GM18526 (cell line): Measurements from ENCODE around the gene PPP1R36.

ENCODE experiments used
- POLR2A ChIP-seq: IDR thresholded peaks from 3 replicates; pipeline ENCODE4 v1.6.1; 2011; ENCODE audit not compliant: insufficient read length; ENCODE audit errors: extremely low read depth

The PPP1R36 gene

GRCh38 chr14:64542836-64543201 lies 6.9 kb upstream of the PPP1R36 start:
- TF ChIP-seq POLR2A = no peak

- no peak for TF ChIP-seq POLR2A
These were observed 5.0 kb upstream of the PPP1R36 start for GRCh38 chr14:64544607-64545312.

GRCh38 chr14:64549016-64549415 lies 745 bp upstream of the PPP1R36 start:
- TF ChIP-seq POLR2A = no peak

- TF ChIP-seq POLR2A = no peak
These were observed 1.0 kb downstream of the PPP1R36 start for GRCh38 chr14:64550621-64551333.

GRCh38 chr14:64554556-64554955 lies 4.8 kb downstream of the PPP1R36 start:
- TF ChIP-seq POLR2A = no peak

- TF ChIP-seq POLR2A = no peak
These were observed 6.8 kb downstream of the PPP1R36 start for GRCh38 chr14:64556526-64556925.

- TF ChIP-seq POLR2A = no peak
These were observed 11.9 kb downstream of the PPP1R36 start for GRCh38 chr14:64561631-64562030.

- TF ChIP-seq POLR2A = no peak
These were observed 12.7 kb downstream of the PPP1R36 start for GRCh38 chr14:64562436-64562835.

- no peak for TF ChIP-seq POLR2A
These were observed 13.9 kb downstream of the PPP1R36 start for GRCh38 chr14:64563696-64564095.

- no peak for TF ChIP-seq POLR2A
These were observed 16.9 kb downstream of the PPP1R36 start for GRCh38 chr14:64566651-64567122.

- TF ChIP-seq POLR2A = no peak
These were observed 19.4 kb downstream of the PPP1R36 start for GRCh38 chr14:64569138-64569631.

- TF ChIP-seq POLR2A = no peak
These were observed 22.8 kb downstream of the PPP1R36 start for GRCh38 chr14:64572386-64573104.

GRCh38 chr14:64573109-64573508 lies 23.3 kb downstream of the PPP1R36 start:
- no peak for TF ChIP-seq POLR2A

- TF ChIP-seq POLR2A = no peak
These were observed 24.8 kb downstream of the PPP1R36 start for GRCh38 chr14:64574371-64575107.

GRCh38 chr14:64577211-64577610 lies 27.4 kb downstream of the PPP1R36 start:
- no peak for TF ChIP-seq POLR2A
